ENCODE data around the gene L2HGDH.

DNA sequence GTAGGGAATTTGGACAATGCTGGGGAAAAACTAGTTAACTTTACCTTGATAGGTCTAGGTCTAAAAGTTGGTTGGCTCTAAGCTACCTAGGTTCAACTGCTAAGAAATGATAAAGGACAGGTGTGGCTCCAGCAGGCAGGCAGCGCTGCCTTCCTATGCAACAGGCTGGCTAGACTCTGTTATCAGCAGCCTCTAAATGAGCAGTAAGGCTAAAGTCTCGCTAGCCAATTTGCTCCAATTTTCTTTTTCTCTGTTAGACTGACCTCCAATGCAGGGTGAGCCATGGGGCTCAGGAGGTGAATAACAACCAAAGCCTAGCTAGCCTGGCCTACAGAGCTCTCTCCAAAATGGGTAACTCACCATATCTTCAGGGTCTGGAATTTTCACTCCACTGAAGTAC, 26.6 kb upstream of the L2HGDH start:
- TF ChIP-seq, protein P1, sequence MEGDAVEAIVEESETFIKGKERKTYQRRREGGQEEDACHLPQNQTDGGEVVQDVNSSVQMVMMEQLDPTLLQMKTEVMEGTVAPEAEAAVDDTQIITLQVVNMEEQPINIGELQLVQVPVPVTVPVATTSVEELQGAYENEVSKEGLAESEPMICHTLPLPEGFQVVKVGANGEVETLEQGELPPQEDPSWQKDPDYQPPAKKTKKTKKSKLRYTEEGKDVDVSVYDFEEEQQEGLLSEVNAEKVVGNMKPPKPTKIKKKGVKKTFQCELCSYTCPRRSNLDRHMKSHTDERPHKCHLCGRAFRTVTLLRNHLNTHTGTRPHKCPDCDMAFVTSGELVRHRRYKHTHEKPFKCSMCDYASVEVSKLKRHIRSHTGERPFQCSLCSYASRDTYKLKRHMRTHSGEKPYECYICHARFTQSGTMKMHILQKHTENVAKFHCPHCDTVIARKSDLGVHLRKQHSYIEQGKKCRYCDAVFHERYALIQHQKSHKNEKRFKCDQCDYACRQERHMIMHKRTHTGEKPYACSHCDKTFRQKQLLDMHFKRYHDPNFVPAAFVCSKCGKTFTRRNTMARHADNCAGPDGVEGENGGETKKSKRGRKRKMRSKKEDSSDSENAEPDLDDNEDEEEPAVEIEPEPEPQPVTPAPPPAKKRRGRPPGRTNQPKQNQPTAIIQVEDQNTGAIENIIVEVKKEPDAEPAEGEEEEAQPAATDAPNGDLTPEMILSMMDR (IDR thresholded peaks at IDR 0.05; ENCODE audit: borderline replicate concordance, extremely low read depth, low read length, poor library complexity, severe bottlenecking): no peak
- no peak for TF ChIP-seq EZH2 (IDR thresholded peaks at IDR 0.05; ENCODE audit: borderline replicate concordance, low read depth, low read length, severe bottlenecking)

Data from DND-41 (cell line).